Measurements from ENCODE around the gene VPS33B. TPM values are rescaled to one million over a fixed set of nuclear protein-coding genes. Genes with fewer than 3 reads are reported as not detected.

The VPS33B gene
- total RNA-seq, 2 experiments from 2014 or later, result 3.9 to 13.0 TPM

DNA sequence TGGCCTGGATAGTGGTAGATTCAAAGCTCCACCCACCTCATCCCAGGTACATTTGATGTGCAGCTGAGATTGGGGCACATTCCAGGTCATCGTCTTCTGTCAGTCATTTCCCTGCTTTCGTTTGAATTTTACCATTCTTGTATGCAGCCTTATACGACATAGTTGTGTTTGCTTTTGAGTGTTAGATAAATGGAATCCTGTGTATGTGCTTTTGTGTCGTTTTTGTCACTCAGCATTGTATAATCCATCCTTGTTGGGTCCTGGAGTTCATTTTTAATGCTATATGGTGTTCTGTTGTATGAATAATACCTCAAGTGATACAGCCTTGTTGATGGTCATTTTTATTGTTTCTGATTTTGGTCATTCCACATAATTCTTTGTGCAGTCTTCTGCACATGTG, 60.4 kb downstream of the VPS33B start:
- H3K4me1 ChIP-seq (ENCODE audit: insufficient read depth, low read length, poor library complexity, severe bottlenecking), result no peaks in the 10 kb centered on the region
- H3K4me3 ChIP-seq (ENCODE audit: low read depth, low read length, poor library complexity, severe bottlenecking), result no peak overlapping the region
- no TSS peak for BruUV-seq (replicated peaks)
- no peaks in the 10 kb centered on the region; the same call in 1 of the 2 replicates for H4K20me1 ChIP-seq (ENCODE audit: insufficient read depth, low read length)
- H2AFZ ChIP-seq (ENCODE audit: low read length), result no peak overlapping the region
- H3K36me3 ChIP-seq (ENCODE audit: insufficient read depth, low read length), result peaks cover 95% of the 10 kb centered on the region
- H3K79me2 ChIP-seq (ENCODE audit: insufficient read depth, low read depth, low read length), result no peaks in the 10 kb centered on the region
- H3K4me2 ChIP-seq (ENCODE audit: low read length), result no peak overlapping the region
- POLR2A ChIA-PET, result no interaction called here
- intact Hi-C loops (cut with micrococcal nuclease; ENCODE audit: unreplicated experiment), result no loop called here
- CTCF ChIA-PET (ENCODE audit: unreplicated experiment), result no interaction called here
- DNase-seq (ENCODE audit: low spot score), result no peak
- no peaks in the 10 kb centered on the region for H3K9me2 ChIP-seq (ENCODE audit: insufficient read depth, low read length)
- H3K9me3 ChIP-seq (ENCODE audit: low read length), result no peaks in the 10 kb centered on the region
- TF ChIP-seq CTCF (conservative IDR thresholded peaks at IDR 0.05; ENCODE audit: low read length) (no peak), EZH2phosphoT487 (IDR thresholded peaks at IDR 0.05; ENCODE audit: borderline replicate concordance, low read depth, low read length) (no peak)
- no peak overlapping the region for H3K27ac ChIP-seq (ENCODE audit: low read depth, low read length, poor library complexity, severe bottlenecking)

DNA sequence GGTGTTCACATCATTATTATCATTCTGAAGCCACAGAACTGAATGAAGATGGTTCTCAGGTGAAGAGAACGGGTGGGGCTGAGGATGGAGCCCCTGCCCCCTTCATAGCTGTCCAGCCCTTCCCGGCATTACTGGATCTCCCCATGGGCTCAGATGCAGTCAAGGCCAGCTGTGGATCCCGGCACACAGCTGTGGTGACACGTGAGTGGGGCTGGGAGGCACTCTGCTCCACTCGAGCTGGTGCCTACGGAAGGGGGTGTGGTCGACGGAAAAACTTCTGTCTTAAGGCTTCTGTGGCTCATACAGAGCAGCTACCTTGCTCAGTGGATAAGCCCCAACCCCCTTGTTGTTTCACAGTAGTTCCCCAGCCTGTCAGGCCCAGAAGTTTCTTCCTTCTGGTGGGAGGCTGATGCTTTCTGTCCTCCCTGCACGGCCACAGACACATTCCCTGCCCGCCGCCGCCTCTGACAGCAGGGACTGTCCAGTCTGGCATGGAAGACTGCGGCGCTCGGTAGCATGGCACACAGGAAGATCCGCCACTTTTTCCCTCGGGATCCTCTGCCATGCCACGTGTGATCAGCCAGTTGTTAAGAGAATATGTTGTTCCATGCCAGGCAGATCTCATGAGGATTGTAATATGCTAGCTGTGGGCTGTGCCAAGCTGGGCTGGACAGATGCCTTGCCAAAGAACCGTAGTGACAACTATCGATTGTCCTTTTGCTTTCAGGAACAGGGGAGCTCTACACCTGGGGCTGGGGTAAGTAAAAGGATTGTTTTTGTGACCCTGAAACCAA, 61.9 kb downstream of the VPS33B start:
- Histone ChIP-seq H3K36me3 (ENCODE audit: insufficient read depth, low read length) (peaks cover 81% of the 10 kb centered on the region), H4K20me1 (ENCODE audit: insufficient read depth, low read length) (no peaks in the 10 kb centered on the region; the same call in 1 of the 2 replicates), H3K4me1 (ENCODE audit: insufficient read depth, low read length, poor library complexity, severe bottlenecking) (peaks cover 11% of the 10 kb centered on the region), H2AFZ (ENCODE audit: low read length) (no peak overlapping the region), H3K9me2 (ENCODE audit: insufficient read depth, low read length) (no peaks in the 10 kb centered on the region), H3K27ac (ENCODE audit: low read depth, low read length, poor library complexity, severe bottlenecking) (no peak overlapping the region), H3K9me3 (ENCODE audit: low read length) (no peaks in the 10 kb centered on the region), H3K4me3 (ENCODE audit: low read depth, low read length, poor library complexity, severe bottlenecking) (no peak overlapping the region), H3K79me2 (ENCODE audit: insufficient read depth, low read depth, low read length) (peaks cover 10% of the 10 kb centered on the region), H3K4me2 (ENCODE audit: low read length) (no peak overlapping the region)
- intact Hi-C loops (cut with micrococcal nuclease; ENCODE audit: unreplicated experiment), result no loop called here
- no peak for DNase-seq (ENCODE audit: low spot score)
- ChIA-PET POLR2A (interaction anchor here (0.7 to 2.1 kb wide), 3 partner anchors 28 to 67 kb away, joined by 3 to 5 read pairs (median 4); partner anchors contain the start of gene HDDC3), CTCF (ENCODE audit: unreplicated experiment) (no interaction called here)
- no TSS peak for BruUV-seq (replicated peaks)
- TF ChIP-seq EZH2phosphoT487 (IDR thresholded peaks at IDR 0.05; ENCODE audit: borderline replicate concordance, low read depth, low read length), result no peak
- TF ChIP-seq CTCF (conservative IDR thresholded peaks at IDR 0.05; ENCODE audit: low read length), result no peak

- Histone ChIP-seq H3K4me1 (ENCODE audit: insufficient read depth, low read length, poor library complexity, severe bottlenecking) (peaks cover 11% of the 10 kb centered on the region), H3K27ac (ENCODE audit: low read depth, low read length, poor library complexity, severe bottlenecking) (no peak overlapping the region), H3K9me3 (ENCODE audit: low read length) (no peaks in the 10 kb centered on the region), H3K36me3 (ENCODE audit: insufficient read depth, low read length) (peaks cover 75% of the 10 kb centered on the region), H2AFZ (ENCODE audit: low read length) (no peak overlapping the region), H3K79me2 (ENCODE audit: insufficient read depth, low read depth, low read length) (peaks cover 12% of the 10 kb centered on the region), H3K4me3 (ENCODE audit: low read depth, low read length, poor library complexity, severe bottlenecking) (no peak overlapping the region), H3K4me2 (ENCODE audit: low read length) (no peak overlapping the region), H4K20me1 (ENCODE audit: insufficient read depth, low read length) (no peaks in the 10 kb centered on the region; the same call in 1 of the 2 replicates), H3K9me2 (ENCODE audit: insufficient read depth, low read length) (no peaks in the 10 kb centered on the region)
- intact Hi-C loops (cut with micrococcal nuclease; ENCODE audit: unreplicated experiment), result no loop called here
- ChIA-PET CTCF (ENCODE audit: unreplicated experiment) (no interaction called here), POLR2A (interaction anchor here (1.0 to 2.1 kb wide), 3 partner anchors 27 to 67 kb away, joined by 3 to 5 read pairs (median 4); partner anchors contain the start of gene HDDC3)
- BruUV-seq (replicated peaks), result no TSS peak
- no peak for TF ChIP-seq EZH2phosphoT487 (IDR thresholded peaks at IDR 0.05; ENCODE audit: borderline replicate concordance, low read depth, low read length)
- no peak for TF ChIP-seq CTCF (conservative IDR thresholded peaks at IDR 0.05; ENCODE audit: low read length)
- DNase-seq (ENCODE audit: low spot score), result no peak
These were observed 62.5 kb downstream of the VPS33B start for GRCh38 chr15:90959894-90960293.
